ENCODE measurements around the gene SIGLEC11.
A peak's percentile ranks its signal among the peaks of the same experiment; 100 is the strongest.

Gene SIGLEC11

GRCh38 chr19:49912965-49913685, 47.8 kb downstream of the SIGLEC11 start:
- FAIRE-seq (no peak), DNase-seq (ENCODE audit: insufficient read length, low spot score) (no peak)
- TF ChIP-seq TAF1 (IDR thresholded peaks at IDR 0.05; ENCODE audit: low read depth, low read length) (no peak), SPI1 (IDR thresholded peaks at IDR 0.05; ENCODE audit: low read depth, low read length) (no peak), POU2F2 (IDR thresholded peaks at IDR 0.05; ENCODE audit: low read depth, low read length) (no peak), POLR2AphosphoS5 (IDR thresholded peaks at IDR 0.05; ENCODE audit: low read depth, low read length) (no peak), PAX5 (IDR thresholded peaks at IDR 0.05; ENCODE audit: insufficient read depth, low read length, severe bottlenecking) (no peak), POLR2A (IDR thresholded peaks at IDR 0.05; ENCODE audit: low read depth, low read length) (no peak)

GRCh38 chr19:49911381-49912145, 49.4 kb downstream of the SIGLEC11 start:
- TF ChIP-seq SPI1 (IDR thresholded peaks at IDR 0.05; ENCODE audit: low read depth, low read length) (peak; percentile 48), TAF1 (IDR thresholded peaks at IDR 0.05; ENCODE audit: low read depth, low read length) (no peak), POLR2AphosphoS5 (IDR thresholded peaks at IDR 0.05; ENCODE audit: low read depth, low read length) (0 out of 2 replicates have a peak, but pooled peaks have one; percentile 28), POU2F2 (IDR thresholded peaks at IDR 0.05; ENCODE audit: low read depth, low read length) (0 out of 2 replicates have a peak, but pooled peaks have one; percentile 38), PAX5 (IDR thresholded peaks at IDR 0.05; ENCODE audit: insufficient read depth, low read length, severe bottlenecking) (no peak)
- DNase-seq (ENCODE audit: insufficient read length, low spot score): peak; percentile 66
- FAIRE-seq: peak; percentile 85

GRCh38 chr19:49910179-49910578, 50.8 kb downstream of the SIGLEC11 start:
- FAIRE-seq (no peak), DNase-seq (ENCODE audit: insufficient read length, low spot score) (no peak)
- no peak for TF ChIP-seq SPI1 (IDR thresholded peaks at IDR 0.05; ENCODE audit: low read depth, low read length)
- no peak for TF ChIP-seq TAF1 (IDR thresholded peaks at IDR 0.05; ENCODE audit: low read depth, low read length)
- no peak for TF ChIP-seq POU2F2 (IDR thresholded peaks at IDR 0.05; ENCODE audit: low read depth, low read length)
- no peak for TF ChIP-seq POLR2AphosphoS5 (IDR thresholded peaks at IDR 0.05; ENCODE audit: low read depth, low read length)
- no peak; the same call in 1 of the 2 replicates for TF ChIP-seq POLR2A (IDR thresholded peaks at IDR 0.05; ENCODE audit: low read depth, low read length)
- TF ChIP-seq PAX5 (IDR thresholded peaks at IDR 0.05; ENCODE audit: insufficient read depth, low read length, severe bottlenecking): no peak

GRCh38 chr19:49908480-49909420, 52.2 kb downstream of the SIGLEC11 start:
- FAIRE-seq (no peak), DNase-seq (ENCODE audit: insufficient read length, low spot score) (no peak)
- no peak for TF ChIP-seq POLR2AphosphoS5 (IDR thresholded peaks at IDR 0.05; ENCODE audit: low read depth, low read length)

- TF ChIP-seq PAX5 (IDR thresholded peaks at IDR 0.05; ENCODE audit: insufficient read depth, low read length, severe bottlenecking) (no peak), POLR2AphosphoS5 (IDR thresholded peaks at IDR 0.05; ENCODE audit: low read depth, low read length) (no peak), SPI1 (IDR thresholded peaks at IDR 0.05; ENCODE audit: low read depth, low read length) (no peak), POLR2A (IDR thresholded peaks at IDR 0.05; ENCODE audit: low read depth, low read length) (no peak), TAF1 (IDR thresholded peaks at IDR 0.05; ENCODE audit: low read depth, low read length) (no peak), POU2F2 (IDR thresholded peaks at IDR 0.05; ENCODE audit: low read depth, low read length) (no peak)
- no peak for FAIRE-seq
- no peak for DNase-seq (ENCODE audit: insufficient read length, low spot score)
These were observed 53.1 kb downstream of the SIGLEC11 start for GRCh38 chr19:49907745-49908446.

GRCh38 chr19:49906879-49907564, 54.0 kb downstream of the SIGLEC11 start:
- DNase-seq (ENCODE audit: insufficient read length, low spot score) (no peak), FAIRE-seq (no peak)
- TF ChIP-seq TAF1 (IDR thresholded peaks at IDR 0.05; ENCODE audit: low read depth, low read length): no peak
- TF ChIP-seq POU2F2 (IDR thresholded peaks at IDR 0.05; ENCODE audit: low read depth, low read length): no peak
- TF ChIP-seq PAX5 (IDR thresholded peaks at IDR 0.05; ENCODE audit: insufficient read depth, low read length, severe bottlenecking): no peak
- TF ChIP-seq SPI1 (IDR thresholded peaks at IDR 0.05; ENCODE audit: low read depth, low read length): no peak
- no peak for TF ChIP-seq POLR2A (IDR thresholded peaks at IDR 0.05; ENCODE audit: low read depth, low read length)
- no peak for TF ChIP-seq POLR2AphosphoS5 (IDR thresholded peaks at IDR 0.05; ENCODE audit: low read depth, low read length)

GRCh38 chr19:49904136-49904535, 56.8 kb downstream of the SIGLEC11 start:
- FAIRE-seq: no peak
- TF ChIP-seq SPI1 (IDR thresholded peaks at IDR 0.05; ENCODE audit: low read depth, low read length): no peak
- no peak for TF ChIP-seq TAF1 (IDR thresholded peaks at IDR 0.05; ENCODE audit: low read depth, low read length)
- TF ChIP-seq POU2F2 (IDR thresholded peaks at IDR 0.05; ENCODE audit: low read depth, low read length): no peak
- TF ChIP-seq PAX5 (IDR thresholded peaks at IDR 0.05; ENCODE audit: insufficient read depth, low read length, severe bottlenecking): no peak

More at GRCh38 chr19:49904136-49904535, 56.8 kb downstream of the SIGLEC11 start:
- no peak for DNase-seq (ENCODE audit: insufficient read length, low spot score)

All from GM12891 (cell line).